MV-4-11 (cell line): ENCODE results near the gene COL8A1.

ENCODE experiments used
- DNase-seq: peaks from one replicate; lab custom pipeline; 2025; lab: John Stamatoyannopoulos, UW

Gene COL8A1

DNA sequence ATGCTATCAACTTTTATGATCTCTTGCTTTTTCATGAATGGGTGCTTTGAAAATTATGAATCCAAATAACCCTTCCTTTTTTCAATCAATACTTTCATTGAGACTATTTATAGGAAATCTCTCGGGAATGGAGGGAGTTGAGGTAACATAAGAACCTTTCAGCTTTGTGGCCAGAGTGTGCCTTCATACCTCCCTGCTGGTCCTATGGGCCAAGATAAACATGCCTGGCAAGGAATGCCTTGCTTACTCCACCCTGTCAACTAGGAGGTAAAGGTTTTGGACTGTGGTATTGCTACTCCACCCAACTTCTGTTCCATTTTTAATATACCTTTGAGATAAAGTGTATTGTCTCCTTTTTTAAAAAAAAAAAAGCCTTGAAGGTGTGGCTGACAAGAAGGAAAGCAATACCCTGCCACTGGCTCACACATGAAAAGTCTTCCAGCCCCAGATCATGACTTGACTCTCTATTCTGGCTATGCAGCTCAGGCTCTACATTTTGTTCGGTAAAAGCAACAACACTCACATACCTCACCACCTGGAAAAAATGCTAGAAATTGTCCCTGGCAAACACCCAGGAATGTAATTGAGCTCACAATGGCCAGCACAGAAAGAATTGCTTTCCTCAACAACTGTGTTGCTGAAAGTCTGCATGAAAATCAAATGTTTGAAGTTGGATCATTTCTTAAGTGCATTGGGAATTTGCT lies 35.8 kb downstream of the COL8A1 start:
- DNase-seq, result no peak

DNA sequence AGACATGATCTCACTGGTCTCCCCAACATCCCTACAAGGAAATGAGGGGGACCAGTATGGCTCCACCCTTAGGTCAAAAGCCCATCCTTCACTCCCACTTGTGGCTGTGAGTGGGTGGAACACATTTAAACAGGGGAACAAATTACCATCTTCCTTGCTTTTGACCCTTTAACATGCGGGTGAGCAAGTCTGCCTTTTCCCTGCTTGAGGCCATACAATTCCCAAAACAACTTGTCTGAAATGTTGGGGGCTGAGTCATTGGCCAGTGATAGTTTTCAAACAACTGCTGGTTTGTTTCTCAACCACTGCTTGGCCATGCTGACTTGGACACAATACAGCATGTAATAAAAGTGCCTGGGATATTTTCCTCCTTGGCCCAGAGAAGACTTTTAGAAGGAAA lies 39.6 kb downstream of the COL8A1 start:
- no peak for DNase-seq

DNA sequence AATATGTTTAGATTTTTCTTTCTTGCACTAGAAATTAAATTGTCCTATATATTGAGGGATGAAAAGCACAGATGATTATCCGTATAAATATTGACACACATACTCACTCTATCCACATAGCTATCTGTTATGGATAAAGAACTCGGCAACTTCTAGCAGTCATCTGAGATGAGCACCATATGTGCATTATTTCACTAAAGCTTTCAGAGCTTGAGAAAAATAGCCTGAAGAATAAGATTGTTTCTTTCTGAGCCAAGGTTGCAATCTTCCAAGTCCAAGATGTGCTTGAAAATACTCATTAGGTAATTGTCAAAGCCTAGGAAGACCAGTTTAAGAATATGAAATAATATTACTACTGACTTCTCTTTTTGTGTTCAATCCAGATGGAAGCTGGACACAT lies 40.5 kb downstream of the COL8A1 start:
- no peak for DNase-seq

DNA sequence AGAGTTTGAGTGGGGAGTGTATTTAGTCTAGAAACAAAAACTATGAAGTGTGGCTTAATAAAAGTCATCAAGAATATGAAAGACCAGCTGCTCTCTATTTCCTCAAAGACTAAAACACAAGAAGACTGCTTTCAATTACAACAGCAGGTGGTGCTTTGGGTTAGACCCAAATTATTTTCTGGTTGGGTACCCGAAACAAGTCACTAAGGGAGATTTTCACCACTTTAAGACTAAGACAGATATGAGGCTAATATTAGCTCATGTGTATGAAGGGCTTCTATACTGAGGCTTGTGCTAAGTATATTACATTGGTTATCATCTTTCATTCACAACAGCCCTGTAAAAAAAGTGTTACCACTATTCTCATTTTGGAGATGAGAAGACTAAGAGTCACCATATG lies 43.1 kb downstream of the COL8A1 start:
- no peak for DNase-seq

DNA sequence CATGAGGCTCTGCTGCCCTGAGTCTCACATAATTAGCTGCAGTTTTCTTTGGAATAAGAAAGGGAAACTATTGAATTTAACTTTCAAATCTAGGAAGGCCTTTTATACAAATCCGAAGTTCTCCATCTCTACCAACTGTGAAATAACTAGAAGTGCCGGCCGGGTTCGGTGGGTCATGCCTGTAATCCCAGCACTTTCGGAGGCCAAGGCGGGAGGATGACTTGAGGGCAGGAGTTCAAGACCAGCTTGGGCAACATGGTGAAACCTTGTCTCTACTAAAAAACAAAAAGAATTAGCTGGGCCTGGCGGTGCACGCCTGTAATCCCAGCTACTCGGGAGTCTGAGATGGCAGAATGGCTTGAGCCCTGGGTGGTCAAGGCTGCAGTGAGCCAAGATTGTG lies 43.6 kb downstream of the COL8A1 start:
- DNase-seq, result no peak

DNA sequence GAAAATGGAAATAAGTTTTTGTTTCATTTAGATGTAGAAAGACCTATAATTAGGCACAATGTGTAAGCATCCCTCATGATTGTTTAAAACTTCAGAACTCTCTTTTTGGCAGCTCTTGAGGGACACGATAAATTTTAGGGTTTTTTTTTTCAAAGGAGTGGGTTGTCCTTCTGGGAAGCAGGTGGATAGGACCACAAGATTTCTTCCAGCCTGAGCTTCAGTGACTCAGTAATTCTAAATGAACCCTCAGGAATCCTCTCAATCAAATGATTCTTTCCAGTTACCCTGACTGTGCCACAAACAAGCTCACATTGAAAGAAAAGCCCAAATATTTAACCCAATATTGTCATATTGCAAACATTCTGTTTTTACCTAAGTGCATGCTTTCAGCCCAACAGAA lies 45.1 kb downstream of the COL8A1 start:
- DNase-seq, result no peak

DNA sequence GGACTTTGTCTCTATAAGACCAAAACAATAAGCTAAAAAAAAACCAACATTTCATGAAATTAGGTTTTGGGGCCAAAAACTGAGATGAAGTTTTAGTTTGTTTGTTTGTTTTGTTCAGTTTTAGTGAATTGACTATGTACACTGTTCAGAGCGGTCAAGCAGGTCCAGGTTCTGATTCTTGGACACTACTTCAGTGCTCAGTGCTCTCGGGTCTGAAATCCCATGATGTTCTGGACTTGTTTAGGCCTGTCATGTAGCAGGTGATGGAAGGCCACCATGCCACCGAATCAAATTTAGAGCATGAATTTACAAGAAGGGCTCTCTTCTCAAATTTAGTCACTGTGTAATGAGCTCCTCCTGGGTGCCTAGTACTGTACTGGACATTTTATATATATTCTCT lies 45.5 kb downstream of the COL8A1 start:
- DNase-seq, result no peak

DNA sequence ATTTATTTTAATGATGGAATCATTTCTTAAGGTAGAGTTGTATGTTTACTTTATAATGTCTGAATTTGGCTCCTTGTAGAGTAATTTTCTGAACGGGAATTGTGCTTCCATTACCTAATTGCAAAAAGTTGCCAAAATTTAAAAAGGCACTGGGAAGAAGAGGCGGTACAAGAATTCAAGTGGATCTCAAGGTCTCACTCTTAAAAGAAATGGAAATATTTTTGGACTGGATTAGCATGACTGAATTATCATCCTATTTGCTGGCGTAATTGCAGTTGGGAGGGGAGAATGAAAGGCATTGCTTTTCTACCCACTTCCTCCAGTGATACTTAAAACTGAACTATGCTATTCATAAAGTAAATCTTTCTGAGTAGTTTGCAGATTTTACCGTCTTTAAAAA lies 46.2 kb downstream of the COL8A1 start:
- DNase-seq, result no peak

DNA sequence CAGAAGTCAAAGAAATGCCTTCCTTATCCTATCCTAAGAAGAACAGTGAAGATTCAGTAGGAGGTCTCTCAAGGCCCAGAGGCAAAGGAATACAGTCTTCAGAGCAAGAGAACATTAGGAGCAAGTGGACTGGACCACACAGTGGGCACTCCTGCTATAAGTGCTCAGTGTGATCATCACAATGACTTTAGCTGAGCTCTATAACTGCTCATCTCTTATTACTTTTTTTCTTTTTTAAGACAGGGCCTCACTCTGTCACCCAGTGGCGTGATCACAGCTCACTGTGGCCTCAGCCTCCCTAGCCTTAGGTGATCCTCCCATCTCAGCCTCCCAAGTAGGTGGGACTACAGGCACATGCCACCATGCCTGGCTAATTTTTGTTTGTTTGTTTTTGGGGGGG lies 48.1 kb downstream of the COL8A1 start:
- DNase-seq, result no peak

DNA sequence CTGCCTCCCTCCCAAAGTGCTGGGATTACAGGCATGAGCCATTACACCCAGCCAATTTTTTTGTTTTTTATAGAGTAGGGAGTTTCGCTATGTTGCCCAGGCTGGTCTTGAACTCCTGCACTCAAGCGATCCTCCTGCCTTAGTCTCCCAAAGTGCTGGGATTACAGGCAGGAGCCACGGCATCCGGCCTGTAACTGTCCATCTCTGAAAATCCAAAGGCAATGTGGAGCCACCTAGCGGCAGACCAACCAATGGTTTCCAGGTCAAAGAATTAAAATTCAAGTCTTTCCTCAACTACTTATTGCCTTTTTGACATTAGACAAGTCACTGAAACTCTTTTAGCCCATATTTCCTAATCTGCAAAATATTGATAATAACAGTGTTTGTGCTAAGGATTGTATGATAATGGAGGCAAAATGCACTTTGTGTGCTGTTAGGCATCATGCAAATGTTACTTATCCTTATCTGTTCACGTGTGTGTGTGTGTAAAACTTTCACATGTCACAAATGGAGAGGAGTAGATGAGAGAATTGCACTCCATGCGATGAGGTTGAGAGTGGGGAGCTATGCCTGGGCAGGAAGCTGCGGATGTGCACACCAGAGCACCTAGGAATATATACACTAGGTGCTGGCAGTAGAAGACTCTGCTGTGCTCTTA lies 48.7 kb downstream of the COL8A1 start:
- peak; percentile 31 for DNase-seq

DNA sequence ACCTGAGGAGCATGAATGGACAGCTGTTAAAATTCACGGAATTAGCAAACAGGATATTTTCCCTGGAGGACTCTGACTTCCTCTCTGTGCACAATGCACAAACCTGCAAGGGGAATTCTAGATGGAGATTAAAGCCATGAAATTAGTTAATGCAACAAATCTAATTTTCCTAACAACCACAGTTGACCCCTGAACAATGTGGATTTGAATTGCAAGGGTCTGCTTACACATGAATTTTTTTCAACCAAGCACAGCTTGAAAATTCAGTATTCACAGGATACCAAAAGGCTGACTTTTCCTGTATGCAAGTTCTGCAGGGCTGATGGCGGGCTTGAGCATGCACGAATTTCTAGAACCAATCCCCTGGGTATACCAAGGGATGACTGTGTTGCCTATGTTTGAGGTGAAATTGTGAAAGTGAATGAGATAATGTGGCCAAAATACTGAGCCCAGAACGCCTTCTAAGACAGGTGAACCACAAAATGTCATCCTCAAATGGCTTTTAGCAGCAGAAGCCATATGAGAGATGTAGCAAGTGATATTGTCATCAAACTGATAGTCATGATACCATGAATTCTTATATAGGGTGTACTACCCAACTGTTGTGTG lies 52.5 kb downstream of the COL8A1 start:
- no peak for DNase-seq

DNA sequence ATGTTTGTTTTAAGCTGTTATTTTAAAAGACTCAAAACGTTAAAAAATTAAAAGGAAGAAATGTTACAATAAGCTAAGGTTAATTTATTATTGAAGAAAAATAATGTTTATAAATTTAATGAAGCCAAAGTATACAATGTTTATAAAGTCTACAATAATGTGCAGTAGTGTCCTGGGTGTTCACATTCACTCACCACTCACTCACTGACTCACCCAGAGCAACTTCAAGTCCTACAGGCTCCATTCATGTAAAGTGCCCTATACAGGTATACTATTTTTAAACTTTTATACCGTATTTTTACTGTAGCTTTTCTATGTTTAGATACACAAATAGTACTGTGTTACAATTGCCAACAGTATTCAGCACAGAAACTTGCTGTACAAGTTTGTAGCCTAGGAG lies 55.2 kb downstream of the COL8A1 start:
- no peak for DNase-seq

DNA sequence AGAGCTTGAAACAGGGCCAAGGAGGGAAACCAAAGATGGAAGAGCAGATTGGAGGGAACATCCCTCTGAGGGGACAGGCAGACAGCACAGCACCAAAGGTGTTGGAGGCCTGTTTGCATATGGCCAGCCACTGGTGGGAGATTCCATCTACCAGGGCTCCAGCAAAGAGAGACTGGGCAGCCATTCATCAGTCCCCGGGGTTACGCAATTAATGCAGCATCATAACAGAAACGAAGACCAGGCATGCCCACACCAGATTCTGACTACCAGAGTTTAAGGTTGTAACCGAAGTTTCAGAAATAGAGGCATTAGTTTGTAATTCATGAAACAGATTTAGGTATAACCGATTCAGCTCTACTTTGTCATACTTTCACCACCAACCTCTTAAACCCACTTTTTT lies 58.1 kb downstream of the COL8A1 start:
- DNase-seq, result no peak

DNA sequence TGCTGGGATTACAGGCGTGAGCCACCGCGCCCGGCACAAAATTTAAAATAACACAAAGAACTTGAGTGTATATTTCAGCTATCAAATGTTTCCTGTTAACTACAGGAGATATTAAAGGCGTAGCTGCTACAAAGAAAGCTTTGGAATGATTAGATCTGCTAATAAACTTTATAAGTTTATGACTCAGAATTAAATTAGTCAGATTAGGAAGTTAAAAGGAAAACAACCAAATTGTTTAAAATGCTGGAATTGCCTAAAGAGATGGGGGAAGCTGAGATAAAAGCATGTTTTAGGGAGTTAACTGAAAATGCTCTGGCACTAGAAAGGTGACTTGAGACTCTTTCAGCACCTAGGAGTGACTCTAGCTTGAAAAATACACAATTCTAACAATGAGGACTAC lies 58.9 kb downstream of the COL8A1 start:
- DNase-seq, result no peak

DNA sequence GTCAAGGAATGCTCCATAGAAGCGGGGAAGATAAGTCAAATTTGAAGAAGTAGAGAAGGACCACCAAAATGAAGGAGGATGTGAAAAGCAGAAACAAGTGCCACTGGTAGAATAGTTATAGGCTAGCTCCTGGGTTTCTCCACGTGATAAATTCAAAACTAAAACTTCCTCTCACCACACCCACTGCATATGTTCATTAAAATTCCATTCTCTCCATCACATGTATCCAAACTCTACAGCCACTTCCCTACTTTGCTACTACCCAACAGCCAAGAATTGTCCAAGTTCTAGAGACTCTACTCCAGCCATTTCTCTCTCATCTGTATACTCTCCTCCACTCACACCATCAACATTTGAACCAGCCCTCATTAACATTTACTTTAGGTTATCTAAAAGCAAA lies 60.5 kb downstream of the COL8A1 start:
- no peak for DNase-seq

DNA sequence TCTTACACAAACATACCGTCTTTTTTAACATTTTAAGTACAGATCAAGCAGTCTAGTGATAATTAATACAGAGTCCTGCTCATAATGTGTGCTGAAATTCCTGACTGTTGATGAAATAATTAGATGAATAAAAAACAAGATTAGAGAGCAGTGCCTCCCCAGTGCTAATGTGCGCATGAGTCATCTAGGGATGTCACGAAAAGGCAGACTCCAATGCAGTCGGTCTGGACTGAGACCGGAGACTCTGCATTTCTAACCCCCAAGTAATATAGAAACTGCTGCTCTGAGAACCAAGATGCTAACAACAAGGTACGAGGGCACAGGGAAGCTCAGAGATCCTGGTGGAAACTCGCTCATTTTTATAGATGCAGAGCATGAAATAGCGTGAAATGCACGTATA lies 61.4 kb downstream of the COL8A1 start:
- DNase-seq, result no peak

DNA sequence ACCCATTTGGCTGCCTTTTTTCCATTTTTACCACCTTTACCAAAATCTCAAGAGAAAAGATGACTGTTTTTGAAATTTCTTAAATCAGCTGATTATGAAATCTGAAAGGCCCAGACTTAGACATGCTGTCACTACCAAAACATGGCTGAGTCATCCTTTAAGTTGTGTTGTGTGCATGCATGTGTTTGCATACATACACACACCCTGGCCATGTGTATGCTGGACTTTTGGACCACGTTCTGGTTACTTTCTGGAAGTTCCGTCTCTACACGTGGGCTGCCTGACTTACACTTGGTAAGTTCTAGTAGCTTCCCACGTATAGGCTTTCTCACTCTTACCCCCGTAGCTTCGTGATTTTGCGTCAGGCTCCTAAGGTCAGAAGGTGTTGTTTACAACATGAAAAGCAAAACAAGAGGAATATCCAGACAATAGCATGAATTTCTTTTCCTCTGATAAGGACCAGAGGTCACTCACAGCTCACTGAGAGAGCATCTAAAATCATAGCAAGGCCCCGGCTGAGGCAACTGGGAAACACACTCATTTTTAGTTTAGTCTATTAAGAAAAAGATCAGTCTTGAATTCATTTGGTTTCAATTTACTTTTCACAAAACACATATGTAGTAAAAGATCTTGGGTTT lies 62.4 kb downstream of the COL8A1 start:
- no peak for DNase-seq

DNA sequence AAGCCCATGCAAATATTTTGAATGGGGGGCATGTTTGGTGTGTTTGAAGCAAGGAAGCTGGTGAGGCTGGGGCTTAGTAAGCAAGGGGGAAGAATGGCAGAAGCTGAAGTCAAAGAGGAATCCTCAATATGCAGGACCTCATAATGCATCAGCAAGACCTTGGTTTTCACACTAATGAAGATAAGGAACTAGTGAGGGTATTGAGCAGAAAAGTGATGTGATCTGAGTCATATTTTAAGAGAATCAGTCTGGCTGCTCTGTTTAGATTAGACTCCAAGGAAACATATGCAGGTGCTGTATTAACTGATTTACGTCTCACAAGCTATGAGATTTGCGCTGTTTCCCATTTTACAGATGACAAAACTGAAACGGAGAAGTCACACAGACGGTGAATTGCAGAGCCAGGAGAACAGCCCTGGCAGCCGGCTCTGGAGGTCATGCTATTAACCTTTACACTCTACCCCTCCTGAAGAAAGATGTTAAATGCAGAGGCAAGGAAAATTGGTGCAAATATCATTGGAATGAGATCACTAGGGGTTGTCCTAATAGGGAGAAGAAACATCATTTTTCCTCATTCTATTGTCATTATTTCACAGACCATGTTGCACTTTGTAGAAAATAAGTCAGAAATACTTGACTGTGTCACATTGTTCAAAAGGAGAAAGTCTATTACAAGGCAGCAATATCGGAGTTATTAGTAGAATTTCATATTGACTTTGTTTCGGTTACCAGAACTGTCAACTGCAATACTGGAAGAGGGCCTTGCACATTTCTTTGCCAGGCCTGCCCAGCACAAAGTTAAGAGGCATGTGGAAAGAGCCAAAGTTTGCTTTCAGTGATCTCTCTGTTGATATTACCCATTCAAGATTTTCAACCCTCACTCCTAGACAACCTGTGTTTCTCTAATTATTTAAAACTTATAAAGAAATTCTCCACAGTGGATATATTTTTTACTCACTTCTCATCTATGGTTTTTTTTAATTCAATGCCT lies 64.9 kb downstream of the COL8A1 start:
- DNase-seq, result no peak

DNA sequence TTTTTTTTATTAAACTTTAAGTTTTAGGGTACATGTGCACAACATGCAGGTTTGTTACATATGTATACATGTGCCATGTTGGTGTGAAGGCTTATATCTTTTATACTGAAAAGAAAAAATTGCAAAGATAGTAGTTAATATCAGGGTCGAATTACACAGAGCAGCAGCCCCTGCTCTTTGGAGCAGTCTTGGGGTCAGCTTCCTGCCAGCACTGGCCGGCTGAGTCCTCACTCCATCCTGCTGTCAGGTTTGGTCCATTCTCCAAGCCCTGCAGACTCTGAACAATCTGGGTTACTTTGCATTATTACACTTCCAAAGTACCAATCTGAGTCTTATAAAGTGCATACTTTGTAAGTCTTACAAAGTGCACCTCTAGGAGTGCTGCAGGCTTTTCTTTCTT lies 66.0 kb downstream of the COL8A1 start:
- no peak for DNase-seq

DNA sequence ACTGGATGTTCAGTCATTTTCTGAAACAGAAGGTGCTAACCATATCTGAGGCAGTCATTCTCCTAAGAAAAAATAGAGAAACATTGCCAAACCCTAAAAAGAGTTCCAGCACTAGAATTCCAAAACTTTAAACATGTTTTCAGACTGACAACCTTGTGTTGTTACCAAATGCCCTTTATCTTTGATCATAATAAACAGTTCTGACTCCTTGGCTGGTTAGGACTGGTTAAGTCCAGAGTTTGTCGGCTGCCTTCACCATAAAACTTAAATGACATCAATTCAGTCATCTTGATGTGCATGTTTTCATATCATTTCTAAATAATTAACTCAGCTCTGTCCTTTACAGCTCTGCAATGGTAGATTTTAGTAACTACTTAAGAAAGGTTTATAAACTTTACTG lies 68.0 kb downstream of the COL8A1 start:
- no peak for DNase-seq

DNA sequence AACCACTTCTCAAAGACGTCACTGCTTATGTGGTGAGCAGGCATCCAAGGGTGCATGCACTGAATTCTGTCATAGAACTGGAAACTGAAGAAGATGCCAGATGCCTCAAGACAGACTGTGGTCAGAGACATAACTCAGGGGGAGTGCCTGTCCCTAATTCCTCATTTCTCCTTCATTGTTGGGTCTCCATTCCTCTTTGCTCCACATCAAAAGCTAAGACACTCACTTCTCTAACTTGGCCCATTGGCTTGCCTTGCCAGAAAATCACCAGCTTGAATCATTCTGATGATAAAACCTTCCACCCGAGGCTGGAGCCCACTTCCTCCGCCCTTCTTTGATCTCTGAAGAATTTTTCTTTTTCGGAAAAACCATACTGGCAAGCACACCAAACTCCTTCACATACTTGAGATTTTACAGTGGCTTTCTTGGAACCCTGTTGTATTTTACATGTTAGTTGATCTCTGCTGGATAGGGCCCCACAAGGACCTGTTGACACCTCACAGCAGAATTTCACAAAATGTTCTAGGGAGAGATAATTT lies 69.9 kb downstream of the COL8A1 start:
- DNase-seq, result no peak

DNA sequence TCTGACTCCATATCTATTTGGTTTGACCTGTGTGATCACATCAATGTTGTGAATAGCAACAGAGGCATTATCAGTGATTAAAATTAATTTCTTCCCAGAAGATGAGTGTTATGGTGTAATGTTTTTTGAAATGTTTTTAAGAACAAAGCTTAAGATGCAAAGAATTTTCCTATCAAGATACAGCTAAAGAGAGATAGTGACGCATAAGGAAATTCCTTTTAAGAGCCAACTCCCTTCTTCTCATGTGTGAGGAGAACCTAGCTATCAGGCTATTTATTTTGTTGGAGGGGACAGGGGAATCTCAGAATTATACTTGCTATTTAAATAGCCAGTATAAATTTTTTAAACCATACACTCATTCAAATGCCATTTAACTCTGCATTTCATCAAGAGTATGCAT lies 71.3 kb downstream of the COL8A1 start:
- DNase-seq, result no peak
